Skin of body (tissue), 2 donors: ENCODE measurements around the gene WNT11. TPM values are rescaled to one million over a fixed set of nuclear protein-coding genes. Genes with fewer than 3 reads are reported as not detected.

Experiments
- DNase-seq: peaks from one replicate; lab custom pipeline; 2025; lab: John Stamatoyannopoulos, UW
- total RNA-seq: library from RNA; depleted of rRNA; stranded (reverse); fragments of >200 nt; gene quantifications from one replicate; pipeline ENCODE4 v1.2.3, GENCODE V29; 2014

WNT11 gene
- total RNA-seq, 1 donor from 2014 or later: 33.0 TPM

DNA sequence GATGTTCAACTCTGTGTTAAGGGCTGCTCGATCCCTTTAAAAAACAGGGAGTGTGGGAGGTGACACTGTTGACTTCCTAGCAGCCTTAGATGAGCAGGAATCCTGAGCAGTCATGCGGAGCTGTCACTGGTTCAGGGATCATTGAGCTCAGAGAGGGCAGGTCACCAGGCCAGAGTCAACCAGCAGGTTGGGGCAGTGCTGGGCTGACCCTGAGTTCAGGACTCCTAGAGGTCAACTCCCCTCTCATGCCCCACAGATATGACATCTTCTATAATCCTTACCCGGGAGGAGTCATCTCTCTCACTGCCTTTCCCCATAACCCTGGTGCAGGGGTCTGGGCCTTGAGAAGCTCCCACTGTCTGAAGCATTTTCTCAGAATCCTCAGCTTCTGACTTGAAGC is 12.9 kb upstream of the WNT11 start:
- DNase-seq: no peak

DNA sequence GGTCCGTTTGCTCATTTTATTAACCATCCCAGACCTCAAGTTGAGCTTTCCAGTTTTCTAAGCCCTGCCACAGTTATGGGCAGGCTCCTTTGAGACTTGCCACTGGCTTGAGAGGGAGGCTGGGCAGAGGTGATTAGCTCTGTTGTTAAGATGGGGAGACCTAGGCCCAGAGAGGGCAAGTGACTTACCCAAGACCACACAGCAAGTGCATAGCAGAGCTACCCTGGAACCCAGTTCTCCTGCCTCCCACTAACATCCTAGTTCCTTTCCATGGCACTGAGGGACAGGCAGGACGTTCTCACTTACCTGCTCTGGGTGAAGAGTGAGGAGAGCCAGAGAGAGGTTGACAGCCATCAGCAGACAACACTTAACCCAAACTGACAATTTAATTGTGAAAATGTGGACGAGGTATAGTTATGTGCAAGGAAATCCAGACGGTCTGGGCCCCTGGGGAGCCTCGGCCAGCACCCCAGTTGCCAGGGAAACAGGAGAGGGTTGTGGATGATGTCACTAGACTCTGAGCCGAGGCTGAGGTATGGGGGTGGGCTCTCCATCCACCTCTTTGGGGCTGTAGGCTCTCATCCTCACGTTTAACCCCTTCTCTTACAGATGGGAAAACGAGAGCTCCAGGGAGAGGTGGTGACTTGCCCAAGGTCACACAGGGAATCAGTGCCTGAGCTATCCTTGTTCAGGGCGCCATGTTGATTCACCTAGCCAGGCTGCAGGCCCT is 12.3 kb upstream of the WNT11 start:
- no peak for DNase-seq

DNA sequence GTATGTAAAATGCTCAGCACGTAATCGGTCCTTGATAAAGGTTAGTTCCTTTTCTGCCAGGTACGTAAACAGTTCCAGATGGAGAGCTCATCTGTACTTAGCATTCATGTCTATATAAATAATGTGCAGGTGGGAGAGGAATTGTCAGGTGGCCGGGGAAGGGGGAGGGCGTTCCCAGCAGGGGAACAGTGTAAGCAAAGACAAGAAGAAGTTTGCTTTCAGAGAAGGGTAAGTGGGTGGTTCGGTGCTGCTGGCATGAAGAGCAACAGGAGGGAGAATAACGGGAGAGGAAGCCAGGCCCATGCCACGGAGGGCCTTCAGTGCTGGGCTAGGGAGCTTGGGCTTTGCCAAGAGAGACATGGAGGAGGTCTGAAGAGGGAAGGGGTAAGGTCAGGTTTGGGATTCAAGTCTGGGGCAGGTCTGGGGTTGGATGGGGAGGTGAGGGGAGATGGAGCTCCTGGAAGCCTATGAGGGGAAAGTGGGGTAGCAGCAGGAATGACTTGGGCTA is 11.4 kb upstream of the WNT11 start:
- DNase-seq: no peak

DNA sequence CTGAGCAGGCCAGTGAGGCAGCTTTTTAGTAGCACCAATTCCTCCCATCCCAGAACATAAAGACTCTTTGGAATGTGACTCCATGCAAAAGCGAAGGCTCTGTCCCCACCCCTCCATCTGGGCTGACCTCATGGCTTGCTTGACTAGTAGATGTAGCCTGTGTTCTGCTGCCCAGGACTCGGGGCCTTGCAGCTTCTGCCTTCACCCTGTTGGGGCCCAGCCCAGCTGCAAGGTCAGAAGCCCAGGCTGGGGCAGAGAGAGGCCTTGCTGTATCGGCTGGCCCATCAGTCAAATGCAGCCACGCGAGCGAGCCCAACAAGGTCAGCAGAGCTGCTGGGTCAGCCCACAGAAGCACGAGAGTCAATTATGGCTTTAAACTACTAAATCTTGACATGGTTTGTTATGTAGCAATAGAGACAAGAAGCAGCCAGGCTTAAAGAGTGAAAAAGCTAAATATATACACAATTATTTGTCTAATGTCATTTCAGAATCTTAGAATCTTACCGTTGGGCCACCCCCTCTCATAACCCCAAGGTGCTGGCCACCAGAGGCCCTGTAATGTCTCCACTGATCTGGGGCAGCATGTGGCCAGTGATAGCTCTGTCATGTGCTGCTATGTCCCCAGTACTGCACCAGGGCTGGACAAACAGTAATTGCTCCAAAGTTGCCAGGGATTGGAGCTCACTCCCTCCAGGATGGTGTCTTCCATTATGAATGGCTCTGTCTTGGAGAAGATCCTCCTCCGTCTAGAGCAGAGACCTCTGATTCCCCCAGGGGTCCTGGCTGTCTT is 10.4 kb upstream of the WNT11 start:
- DNase-seq: no peak

DNA sequence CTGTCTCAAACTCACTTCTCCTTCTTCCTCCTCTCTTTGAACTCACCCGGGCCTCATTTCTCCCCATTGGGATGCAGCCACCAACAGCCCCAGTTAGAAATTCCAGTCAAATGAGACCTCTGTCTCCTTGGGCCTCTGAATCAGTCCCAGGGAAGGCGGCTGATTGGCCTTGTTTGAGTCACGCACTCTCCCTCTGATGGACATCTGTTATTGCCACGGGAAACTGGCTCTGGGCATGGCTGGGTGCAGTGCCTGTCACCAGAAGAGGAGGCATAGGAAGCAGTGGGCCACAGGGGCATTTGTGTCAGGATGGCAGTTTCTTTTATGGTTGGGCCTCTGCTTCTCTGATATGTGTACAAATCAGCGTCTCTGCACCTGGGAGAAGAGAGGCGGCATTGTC is 9.6 kb upstream of the WNT11 start:
- no peak for DNase-seq

DNA sequence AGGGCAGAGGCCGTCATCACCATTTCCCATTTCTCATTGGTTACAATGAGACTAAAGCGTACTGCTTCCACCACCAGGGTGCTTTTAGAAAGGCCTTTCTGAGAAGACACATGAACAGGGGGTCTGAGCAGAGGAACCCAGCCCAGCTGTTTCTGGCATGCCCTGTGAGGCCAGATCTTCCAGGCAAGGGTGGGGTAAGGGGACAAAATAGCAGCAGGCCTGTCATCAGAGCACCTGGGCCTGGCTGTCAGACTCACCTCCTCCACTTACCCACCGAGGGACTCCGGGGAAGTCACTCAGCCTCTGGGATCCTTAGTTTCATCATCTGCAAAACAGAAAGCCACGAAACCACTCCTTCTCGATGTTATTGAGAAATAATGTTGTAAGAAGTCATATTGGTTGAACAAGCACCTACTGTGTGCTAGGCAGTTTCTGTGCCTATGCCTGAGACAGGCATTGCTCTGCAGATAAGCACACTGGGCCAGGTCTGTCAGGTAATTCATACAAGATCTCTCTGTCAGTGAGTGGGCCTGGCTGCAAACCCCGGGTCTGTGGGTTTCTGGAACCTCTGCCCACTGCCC is 8.8 kb upstream of the WNT11 start:
- DNase-seq: no peak

DNA sequence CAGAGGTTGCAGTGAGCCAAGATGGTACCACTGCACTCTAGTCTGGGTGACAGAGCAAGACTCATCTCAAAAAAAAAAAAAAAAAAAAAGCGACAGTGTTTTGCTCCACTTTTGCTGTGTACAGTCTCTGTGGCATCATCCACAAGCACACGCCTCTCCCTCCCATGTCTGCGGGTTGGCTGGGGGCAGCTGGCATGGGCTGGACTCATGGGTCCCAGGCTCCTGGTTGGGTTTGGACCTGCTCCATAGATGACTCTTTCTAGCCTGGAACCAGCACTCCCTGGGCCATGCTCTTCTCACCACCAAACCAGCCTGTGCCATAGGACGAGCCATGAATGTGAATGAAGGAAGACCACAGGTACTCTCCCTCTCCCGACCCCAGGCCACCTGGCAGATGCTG is 7.9 kb upstream of the WNT11 start:
- no peak for DNase-seq

DNA sequence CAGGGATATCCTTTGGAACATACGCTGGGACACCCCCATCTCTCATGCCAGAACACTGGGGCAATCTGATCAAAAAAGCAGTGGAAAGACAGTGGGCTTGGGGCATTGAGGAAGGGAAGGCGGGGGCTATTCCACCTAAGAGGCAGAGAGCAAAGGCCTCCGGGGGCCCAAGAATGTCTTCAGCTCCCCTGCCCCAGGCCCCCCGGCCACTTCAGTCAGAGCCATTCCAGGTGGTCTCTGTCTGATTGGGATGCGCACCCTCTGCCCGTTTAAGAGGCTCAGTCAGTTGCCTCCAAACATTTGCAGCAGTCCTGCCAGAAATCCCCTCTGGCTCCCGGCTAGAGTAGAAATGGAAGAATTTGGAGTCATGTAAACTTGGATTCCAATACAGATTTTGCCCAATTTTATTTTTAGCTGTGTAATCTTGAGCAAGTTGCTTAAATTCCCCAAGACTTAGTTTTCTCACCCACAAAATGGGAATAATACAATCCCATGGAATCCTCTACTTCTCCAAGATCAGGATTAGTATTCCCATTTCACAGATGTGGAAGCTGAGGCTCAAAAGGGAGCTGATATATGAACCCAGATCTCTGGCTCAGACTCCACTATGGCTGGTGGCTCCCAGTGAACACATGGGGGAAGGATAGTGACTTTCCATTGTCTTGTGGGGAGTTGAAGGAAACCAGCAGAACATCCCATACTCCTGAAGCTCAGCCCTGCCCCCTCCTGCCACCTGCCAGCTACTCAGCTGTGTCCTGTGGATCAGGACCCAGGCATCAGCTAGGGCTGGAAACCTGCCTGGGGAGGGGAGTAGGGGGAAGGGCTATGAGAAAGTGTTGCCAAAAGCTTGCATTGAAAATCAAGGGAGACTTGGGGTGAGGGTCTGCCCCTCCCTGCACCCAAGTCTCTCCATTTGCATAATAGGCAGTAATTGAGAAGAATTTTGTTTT is 6.1 kb upstream of the WNT11 start:
- no peak for DNase-seq

DNA sequence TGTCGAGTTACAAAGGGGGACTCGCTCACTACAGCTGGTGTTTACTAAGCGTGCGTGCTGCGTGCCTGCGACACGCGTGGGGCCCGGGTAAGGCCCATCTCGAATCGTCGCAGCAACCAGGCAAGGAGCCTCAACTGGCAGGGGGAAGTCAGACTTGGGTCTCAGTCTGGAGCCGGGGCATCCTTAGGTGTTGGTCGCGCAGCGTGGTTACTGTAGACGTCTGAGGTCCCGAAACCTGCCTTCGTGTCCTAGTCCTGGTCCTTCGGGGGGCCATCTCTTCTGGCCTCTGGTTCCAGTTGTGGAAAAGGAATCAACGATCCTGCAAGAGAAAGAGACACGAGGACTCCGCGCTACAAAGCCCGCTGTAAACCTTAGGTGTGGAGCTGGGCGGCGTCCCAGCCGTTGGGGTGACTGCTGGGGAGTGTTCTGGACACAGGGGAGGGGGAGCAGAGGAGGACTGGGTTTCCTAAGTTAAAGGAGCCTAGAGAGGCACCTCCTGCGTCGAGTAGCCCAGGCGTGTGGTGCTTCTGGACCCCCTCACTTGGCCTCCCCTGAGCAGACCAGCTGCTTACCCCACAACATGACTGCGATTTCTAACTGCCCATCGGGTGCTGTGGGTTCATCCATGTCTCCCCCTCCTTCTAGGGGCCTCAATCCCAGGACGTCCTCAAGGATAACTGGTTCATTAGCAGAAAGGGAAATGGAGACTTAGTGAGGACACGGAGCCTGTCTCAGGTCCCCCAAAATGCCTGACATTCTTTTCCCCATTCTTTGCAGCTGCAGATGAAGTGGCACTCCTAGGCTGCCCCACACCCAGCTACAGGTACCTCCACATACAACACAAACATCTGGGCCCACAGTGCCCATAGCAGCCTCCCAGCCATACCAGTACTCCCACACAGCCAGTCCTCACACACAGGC is 4.9 kb upstream of the WNT11 start:
- no peak for DNase-seq

DNA sequence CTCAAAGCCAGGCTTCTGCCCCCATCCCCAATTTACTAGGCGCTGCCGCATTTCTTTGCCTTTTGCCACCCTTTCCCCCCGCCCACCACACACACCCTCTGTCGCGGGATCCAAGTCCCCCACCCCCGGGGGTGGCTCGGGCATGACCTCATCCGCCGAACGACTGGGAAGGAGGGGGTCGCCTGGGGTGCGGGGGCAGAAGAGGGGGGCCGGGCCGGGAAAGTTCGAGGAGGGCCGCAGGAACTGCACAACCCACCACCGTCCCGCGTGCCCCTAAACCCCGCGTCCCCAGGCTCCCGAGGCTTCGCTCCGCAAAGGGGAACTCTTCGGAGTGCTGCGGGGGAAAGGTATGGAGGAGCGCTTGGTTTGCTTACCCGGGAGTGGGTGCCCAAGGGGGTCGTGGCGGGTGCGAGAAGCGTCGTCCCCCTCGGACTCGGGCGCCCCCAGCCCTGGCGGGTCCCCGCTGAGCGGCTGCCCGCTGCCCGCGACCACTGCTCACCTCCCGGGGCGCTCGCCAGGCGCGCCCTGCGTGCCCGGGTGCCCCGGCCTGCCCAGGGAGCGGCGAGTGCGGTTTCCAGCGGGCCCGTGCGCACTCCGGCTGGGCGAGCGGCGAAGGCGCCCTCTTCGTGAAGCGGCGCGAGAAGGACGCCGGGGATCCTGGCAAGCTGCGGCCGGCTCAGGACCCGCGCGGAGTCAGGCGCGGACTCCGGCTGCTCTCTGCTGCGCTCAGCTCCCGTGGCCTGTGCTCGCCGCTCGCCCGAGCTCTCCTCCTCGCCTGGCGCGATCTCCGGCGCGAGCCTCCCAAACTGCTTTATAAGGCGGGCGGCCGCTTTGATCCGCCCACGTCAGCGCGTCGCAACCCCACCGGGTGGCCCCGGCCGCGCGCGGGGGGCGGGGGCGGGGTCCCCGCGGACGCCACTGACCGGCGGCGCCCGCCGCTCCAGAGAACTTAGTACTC is 4.0 kb upstream of the WNT11 start:
- DNase-seq: peak; percentile 59

DNA sequence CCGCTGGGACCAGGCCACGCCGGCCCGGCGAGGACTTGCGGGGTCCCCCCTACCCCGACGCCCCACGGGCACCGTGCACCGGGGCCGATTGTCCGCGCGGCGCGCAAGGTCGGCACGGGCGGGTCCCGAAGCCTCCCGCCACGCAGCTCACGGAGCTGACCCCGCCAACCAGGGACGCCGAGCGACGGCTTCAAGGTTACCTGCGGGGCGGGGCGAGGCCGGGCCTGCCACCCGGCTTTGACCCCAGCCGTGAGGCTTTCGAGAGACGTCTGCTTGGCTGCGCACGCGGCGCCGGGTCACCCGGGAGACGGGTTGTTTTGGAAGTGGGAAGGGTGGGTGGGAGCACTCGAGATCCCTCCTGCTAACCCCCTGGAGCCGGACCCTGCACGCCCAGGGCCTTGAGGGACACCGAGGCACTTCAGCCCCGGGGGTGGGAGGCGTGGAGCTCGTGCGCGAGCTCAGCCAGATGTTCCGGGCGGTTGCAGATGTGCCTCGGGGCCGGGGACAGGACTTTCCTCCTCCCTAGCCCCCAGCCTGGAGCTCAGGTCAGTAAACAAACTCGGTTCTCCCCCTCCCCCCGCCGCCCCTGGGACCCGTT is 3.2 kb upstream of the WNT11 start:
- no peak for DNase-seq

DNA sequence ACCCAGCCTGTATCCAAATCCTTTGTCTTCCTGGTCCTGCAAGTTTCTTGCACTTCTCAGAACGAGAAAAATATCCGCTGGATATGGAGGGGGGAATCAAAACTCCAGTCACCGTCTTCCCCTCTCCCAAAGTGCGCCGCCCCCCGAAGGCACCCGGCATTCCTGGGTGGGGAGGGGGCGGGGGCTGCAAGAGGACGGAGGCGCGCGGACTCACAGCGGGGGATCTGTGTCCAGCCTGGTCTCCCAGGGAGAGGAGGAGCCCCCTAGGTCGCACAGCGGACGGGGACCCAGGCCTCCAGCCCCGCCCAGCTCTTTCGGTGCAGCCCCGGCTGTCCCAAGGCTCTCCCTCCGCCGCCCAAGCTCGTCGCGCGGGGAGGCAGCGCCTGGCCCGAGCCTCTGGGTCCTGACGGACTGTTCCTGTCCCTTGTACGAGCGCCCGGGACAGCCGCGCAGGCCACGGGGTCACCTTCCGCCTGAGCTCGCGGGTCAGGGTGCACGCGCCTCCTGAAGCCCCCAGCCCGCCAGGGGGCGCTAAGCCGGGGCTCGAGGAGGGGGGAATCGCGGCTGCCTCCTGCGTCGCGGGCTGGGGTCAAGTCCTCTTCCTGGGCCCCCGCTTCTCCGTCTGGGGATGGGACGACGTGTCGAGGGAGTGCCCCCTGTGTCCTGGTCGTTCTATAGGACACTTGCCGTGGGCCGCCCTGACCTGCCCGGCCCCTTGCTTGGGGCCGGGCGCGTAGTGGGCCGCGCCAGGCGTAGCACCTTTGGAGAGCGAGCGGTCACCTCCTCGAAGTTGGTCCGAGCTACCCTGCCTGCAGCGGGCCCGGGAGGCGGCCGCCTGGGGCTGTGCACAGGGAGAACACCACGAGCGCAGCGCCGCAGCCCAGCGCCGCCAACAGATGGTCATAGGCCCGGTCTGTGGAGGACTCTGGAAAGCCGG is 2.4 kb upstream of the WNT11 start:
- DNase-seq: peak; percentile 44

DNA sequence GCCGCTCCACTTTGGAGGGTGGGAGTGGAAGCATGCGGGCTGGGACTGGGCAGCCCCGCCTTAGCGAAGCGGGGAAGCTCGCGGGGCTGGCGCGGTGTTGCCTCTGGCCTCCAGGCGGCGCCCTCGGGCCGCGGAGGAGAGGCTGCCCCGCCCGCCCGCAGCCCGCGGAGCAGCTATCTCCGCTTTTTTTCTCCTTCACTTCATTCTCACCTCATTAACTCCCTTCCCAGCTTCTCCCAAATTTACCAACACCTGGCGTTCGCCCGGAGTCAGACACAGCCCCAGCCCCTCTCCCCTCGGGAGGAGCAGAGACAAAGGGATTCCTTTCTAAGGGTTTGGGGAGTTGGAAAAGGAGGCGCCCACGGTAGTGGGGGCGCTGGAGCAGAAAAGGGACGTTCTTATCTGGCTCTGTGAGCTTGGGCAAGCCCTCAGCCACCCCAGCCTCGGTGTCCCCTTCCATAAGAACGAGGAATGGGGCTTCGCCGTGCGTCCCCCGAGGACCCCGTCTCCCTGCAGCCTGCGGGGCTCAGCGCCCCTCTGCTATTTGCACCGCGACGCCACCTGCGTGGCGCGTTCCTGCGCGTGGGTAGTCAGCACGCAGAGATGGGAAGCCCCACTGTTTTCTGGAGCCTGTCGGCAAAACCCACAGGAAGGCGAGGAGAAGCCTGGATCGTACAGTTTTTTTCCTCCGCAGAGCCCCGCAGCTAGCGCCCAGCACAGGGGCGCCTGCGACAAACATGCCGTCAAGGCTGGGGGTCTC is 1.5 kb upstream of the WNT11 start:
- peak; percentile 72 for DNase-seq

DNA sequence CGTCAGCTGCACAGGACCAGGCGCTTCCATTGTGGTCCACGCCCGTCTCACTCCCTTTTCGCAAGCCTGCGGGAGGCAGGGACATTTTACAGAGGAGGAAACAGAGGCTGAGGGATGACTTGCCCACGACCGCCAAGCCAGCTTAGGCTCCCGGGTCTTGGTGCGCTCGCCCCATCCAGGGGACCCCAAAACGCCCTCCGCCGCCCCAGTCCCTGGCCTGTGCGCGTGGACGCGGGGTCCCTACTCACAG is 300 bp downstream of the WNT11 start:
- DNase-seq: no peak

DNA sequence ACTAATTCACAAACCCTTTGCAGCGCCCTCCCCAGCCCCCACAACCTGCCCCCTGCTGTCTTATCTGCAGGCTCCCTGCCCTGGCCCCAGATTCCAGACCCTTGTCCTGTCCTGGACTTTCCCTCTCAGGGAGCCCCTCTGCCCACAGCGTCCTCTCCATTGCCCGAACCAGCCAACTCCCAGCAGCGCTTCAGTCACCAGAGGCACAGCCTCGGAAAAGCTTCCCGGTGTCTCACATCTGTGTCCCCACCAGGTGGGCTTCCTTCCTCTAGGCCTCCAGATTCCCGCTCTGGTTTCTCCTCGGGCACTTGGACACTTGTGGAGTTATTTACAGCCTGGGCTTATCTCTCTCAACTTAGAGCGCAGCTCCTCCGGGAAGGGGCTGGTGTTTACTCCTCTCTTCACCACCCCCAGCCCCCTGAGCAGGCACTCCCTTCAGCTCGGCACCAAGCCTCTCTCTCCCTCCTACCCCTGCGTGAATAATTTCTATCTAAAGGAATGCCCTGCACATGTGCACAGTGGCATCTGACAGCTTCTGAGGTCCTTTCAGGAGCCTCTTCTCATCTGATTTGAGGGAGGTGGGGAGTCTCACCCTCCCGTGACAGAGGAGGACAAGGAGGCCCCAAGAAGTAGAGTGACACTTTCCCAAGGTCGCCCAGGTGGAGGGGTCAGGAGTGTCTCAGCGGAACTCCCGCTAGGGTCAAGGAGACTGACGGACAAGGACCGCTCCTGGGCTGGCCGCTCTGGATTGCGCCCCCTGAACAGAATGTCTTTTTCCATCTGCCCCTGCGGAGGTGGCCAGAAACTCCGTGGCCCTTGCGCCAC is 838 bp downstream of the WNT11 start:
- DNase-seq: no peak

DNA sequence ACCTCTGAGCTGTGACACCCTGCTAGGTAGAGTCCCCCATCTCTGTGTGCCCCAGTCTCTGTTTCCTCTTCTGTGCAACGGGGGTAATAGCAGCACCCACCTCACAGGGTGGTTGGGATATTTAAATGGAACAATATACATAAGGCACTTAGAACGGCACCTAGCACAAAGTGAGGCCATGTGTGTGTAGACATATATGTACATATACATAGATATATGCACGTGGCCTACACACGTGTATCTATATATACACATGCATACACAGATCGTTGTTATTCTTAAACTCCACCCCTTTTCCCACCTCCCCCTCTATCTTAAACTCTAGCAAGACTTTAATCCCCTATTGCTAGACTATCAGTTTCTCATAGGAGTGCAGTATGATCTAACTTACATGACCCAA is 2.4 kb downstream of the WNT11 start:
- no peak for DNase-seq
